Measurements from ENCODE around the gene GAPT.
"Not testable (repeated sequence)": the region's sequence is repeated elsewhere in the genome, so short reads cannot be mapped to it uniquely, and the experiment has no call there.

The GAPT gene

DNA sequence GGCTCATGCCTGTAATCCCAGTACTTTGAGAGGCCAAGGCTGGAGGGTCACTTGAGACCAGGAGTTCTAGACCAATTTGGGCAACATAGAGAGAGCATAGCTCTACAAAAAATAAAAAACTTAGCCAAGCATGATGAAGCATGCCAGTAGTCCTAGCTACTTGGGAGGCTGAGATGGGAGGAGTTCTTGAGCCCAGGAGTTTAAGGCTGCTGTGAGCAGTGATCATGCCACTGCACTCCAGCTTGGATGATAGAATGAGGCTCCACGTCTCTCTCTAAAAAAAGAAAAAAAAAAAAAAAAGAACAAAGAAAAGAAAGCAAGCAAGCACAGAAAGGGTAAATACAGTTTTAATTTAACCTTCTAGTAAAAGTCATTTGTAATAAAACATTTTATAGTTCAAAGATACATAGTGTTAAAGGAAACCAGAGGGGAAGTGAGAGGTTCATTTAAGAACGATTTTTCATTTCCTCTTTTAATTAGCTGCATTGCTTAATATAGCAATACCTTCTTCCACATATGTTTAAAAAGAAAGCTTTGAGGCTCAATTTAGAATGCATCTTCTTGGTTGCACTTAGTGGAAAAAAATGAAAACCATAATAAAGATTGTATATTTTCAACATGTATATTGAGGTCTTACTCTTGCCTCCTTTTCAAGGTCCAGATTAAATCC lies 14.9 kb downstream of the GAPT start:
- DNase-seq: no peak

DNA sequence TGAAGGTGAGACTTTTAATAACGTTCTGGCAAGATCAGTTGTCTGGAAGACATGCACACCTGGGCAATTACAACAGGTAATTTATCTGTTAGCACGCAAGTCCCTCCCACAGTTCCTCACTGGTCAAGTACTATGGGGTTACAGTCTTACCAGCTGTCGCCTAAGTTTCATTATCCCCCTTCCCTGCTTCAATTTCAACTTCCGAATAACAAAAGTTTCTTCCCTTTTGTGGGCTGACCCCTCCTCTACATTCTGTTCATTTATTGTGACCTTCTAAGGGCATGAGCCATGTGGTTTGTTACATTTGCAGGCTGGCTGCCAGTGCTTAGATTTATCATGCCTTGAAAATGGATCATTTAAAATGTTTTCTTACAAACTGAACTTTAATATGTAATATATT lies 16.5 kb downstream of the GAPT start:
- no peak for DNase-seq

DNA sequence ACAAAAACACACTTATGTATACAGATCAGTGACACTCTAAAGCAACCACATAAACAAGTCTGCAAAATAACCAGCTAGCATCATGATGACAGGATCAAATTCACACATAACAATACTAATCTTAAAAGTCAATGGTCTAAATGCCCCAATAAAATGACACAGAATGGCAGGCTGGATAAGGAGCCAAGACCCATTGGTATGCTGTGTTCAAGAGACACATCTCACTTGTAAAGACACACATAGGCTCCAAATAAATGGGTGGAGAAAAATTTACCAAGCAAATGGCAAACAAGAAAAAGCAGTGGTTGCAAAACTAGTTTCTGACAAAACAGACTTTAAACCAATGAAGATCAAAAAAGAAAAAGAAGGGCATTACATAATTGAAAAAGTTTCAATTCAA lies 26.0 kb downstream of the GAPT start:
- no peak for DNase-seq

DNA sequence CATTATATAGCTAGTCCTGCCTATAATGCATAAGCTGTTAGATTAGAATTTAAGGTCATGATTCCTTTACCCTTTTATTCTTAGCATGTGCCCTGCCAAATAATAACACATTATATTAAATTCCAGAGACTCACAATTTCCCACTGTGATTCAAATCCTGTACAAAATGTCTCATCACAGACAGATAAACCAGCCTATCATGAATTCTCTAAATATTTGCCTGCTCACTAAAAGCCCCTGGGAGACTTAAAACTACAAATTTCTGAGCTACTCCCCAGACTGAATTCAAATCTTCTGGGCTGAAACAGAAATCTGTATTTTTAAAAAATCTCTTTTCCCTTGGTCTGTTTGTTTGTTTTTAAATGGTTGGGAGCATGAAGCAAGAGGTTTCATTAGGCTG lies 32.7 kb downstream of the GAPT start:
- no peak for DNase-seq

DNA sequence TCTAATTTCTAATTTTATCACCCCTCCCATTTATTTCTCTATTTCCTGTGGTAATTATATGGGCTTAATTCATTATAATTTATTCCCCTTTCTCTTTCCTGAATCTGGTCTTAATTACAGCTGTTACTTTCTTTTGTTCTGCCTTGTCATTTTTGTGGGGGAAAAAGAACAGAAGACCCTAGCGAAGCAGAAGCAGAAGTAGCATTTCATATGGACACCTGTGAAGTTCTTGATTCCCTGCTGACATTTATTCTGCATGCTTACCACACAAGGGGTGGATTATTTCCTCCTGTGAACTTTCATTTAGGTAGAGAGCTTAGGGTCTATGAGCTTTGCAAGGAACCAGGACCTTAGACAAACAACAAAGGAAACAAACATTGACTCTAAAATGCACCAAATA lies 33.3 kb downstream of the GAPT start:
- DNase-seq: no peak

DNA sequence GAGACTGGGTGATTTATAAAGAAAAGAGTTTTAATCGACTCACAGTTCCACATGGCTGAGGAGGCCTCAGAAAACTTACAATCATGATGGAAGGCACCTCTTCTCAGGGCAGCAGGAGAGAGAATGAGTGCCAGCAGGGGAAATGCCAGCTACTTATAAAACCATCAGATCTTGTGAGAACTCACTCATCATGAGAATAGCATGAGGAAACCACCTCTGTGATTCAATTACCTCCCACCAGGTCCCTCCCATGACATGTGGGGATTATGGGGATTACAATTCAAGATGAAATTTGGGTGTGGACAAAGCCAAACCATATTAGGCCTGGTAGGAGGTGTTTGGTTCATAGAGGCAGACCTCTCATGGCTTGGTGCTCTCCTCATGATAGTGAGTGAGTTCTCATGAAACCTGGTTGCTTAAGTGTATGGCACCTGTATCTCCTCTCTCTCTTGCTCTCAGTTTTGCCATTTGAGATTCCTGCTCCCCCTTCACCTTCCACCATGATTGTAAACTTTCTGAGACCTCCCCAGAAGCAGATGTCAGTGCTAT lies 39.8 kb downstream of the GAPT start:
- no peak for DNase-seq

DNA sequence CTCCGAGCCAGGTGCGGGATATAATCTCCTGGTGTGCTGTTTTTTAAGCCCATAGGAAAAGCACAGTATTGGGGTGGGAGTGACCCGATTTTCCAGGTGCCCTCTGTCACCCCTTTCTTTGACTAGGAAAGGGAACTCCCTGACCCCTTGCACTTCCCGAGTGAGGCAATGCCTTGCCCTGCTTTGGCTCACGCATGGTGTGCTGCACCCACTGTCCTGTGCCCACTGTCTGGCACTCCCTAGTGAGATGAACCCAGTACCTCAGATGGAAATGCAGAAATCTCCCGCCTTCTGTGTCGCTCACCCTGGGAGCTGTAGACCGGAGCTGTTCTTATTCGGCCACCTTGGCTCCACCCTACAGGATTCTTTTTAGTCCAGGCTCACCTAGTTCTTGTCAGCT lies 50.7 kb downstream of the GAPT start:
- not testable (repeated sequence) for DNase-seq

DNA sequence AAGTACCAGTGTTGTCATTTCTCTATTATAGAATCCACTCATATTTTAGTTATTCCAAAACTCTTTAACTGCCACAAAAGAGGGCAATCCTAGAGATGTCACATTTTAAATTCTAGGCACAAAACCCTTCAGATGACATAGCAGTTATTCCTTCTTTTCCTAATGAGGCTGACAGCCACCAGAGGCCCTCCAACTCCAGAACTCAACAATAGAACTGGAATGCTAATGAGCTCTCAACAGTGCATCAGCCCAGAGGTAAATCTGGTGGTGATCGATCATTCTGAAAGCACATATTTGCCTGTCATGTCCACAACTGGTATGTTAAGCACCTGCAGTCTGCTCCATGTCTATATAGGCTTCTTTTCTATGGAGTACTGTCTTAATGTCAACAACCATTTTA lies 51.5 kb downstream of the GAPT start:
- DNase-seq: no peak

DNA sequence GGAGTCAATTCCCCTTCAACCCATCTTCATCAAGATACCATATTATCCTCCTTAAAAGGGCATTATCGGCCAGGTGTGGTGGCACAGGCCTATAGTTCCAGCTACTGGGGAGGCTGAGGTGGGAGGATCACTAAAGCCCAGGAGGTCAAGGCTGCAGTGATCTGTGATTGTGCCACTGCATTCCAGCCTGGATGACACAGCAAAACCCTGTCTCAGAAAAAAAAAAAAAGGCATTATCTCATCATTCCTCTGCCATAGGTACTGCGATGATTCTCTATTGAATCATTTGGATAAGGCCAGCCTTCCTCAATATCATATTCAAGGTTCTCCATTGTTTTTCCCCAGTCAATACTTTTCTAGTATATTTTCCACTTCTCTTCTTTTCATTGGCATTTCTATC lies 52.5 kb downstream of the GAPT start:
- no peak for DNase-seq

DNA sequence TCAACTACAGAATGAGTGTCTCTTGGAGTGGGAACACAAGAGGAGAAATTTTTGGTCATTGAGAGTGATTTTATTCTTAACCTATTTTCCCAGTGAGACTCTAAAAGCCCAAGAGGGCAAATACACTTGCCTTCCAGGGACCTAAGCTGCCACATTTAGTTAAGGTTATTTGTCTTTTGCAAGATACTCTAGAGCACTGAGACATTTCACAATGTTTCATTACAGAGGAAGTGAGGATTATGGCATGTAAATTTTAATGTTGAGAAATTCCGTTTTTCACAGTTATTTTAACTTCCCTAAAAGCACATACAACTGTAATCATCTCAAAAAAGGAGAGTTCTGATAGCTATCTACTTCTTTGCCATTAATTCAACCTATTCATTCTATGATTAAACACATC lies 53.0 kb downstream of the GAPT start:
- DNase-seq: no peak

DNA sequence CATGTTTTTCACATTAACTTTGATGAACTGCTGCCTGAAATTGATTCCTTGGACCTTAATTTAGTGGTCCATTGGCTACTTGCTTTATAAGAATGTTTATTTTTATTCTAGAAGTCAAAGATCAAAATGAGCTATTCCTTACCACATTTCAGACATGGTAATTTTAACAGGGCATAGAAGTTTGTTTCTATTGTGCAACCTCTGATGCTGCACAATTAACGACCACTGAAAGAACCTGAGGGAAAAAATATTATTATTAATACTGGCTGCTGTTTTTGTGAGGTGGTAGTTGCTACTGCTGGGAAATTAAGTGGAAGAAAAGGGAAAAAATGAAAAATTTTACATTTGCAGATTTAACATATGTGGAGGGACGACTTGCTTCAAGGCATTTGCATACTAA lies 53.7 kb downstream of the GAPT start:
- DNase-seq: no peak

DNA sequence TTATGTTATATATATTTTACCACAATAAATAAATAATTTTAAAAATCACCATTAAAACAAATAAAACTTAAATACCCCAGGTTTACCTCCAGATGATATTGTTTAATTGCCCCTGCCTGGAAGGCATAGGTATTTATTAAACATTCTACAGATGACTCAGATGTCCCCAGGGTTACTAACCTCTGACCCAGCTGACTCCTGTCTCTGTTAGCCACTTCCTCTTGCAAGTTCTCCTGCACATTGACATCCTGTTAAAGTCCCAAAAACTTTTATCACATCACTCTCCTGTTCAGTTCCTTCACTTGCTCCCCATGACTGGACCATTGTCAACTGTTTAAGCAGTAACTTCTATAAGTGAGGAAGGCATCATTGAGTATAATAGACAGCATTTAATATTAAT lies 54.7 kb downstream of the GAPT start:
- DNase-seq: peak; percentile 13

All from CD4-positive, alpha-beta T cell treated with Interferon gamma for 1 hour (primary cell).